Activated B cell treated with CpG ODN at 0.5 μM for 24 hours (primary cell): ENCODE data around the gene AKNA. TPM values are rescaled to one million over a fixed set of nuclear protein-coding genes. Genes with fewer than 3 reads are reported as not detected.

Source experiments
- ATAC-seq: fragments of 200-7000 bp; cut with Tn5 transposase; one replicate; pipeline ENCODE4 v1.10.0; 2021; ENCODE audit warnings: low read depth, mild to moderate bottlenecking, moderate library complexity
- CTCF ChIA-PET: fragments of 350-600 bp; sonication (Branson Sonifier 250); formaldehyde crosslinking; loops from one replicate; lab custom pipeline; 2021; ENCODE audit warnings: antibody characterized with exemption; lab: Charles Lee
- POLR2A ChIA-PET: fragments of 350-600 bp; sonication (Branson Sonifier 250); formaldehyde crosslinking; loops from one replicate; lab custom pipeline; 2021; ENCODE audit warnings: antibody characterized with exemption; lab: Charles Lee
- DNase-seq: peaks from one replicate; pipeline ENCODE4 v3.0.0; 2022
- H3K27ac Mint-ChIP-seq: one replicate; pipeline ENCODE4 v1.8.0; 2020; ENCODE audit warnings: mixed read lengths
- H3K27me3 Mint-ChIP-seq: one replicate; pipeline ENCODE4 v1.8.0; 2021; ENCODE audit warnings: mixed read lengths
- H3K36me3 Mint-ChIP-seq: one replicate; pipeline ENCODE4 v1.8.0; 2021; ENCODE audit warnings: low read depth, mixed read lengths
- H3K4me1 Mint-ChIP-seq: one replicate; pipeline ENCODE4 v1.8.0; 2021; ENCODE audit warnings: mixed read lengths
- H3K4me3 Mint-ChIP-seq: one replicate; pipeline ENCODE4 v1.8.0; 2020; ENCODE audit warnings: mild to moderate bottlenecking, mixed read lengths
- H3K9me3 Mint-ChIP-seq: one replicate; pipeline ENCODE4 v1.8.0; 2020; ENCODE audit warnings: mixed read lengths
- intact Hi-C: fragments of 100-400 bp; cut with micrococcal nuclease; formaldehyde crosslinking; loops from one replicate; pipeline ENCODE4 v1.15.1; 2024
- total RNA-seq: library from RNA; stranded (reverse); gene quantifications from 2 replicates; pipeline ENCODE4 v1.2.3, GENCODE V29; 2022
- TF ChIP-seq, protein P1 (sequence below): fragments of 200-600 bp; IDR thresholded peaks from one replicate; pipeline ENCODE4 v1.8.0; 2022; ENCODE audit warnings: antibody characterized with exemption, mild to moderate bottlenecking

The AKNA gene
- total RNA-seq, 1 donor from 2014 or later = 322 TPM

DNA sequence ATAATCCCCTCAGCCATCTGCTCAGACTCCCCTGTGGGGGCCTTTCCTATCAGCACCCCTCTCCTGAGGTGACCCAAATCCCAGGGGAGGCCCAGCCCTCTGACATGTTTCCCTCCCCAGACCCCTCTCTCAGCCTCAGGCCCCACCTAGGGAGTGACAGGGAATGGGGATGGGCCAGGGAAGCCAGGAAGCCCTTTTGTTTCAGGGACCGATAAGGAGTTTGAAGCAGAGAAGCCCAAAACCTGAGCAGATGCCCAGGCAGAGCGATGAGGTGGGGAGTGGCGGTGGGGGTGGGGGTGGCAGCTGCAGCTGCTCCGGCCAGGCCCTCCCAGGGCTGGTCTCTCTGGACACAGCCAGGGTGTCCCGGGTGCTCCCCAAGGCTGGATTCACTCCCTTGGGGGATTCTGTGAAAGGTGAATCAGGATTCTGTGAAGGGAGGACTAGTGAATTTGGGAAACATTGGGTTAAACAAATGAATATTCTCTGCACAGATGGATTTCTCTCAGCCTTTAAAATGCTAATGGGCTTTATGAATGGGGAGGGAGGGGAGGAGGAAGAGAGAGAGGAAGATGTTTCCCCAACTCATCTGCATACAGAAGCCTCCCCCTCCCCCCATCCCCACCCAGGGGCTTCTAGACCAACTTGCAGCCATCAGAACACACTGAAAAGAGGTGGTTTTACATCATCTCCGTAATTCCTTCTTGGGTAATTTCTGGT is 17.4 kb downstream of the AKNA start:
- Mint-ChIP-seq H3K36me3 (peaks cover 85% of the 10 kb centered on the region), H3K4me1 (peaks cover 98% of the 10 kb centered on the region), H3K9me3 (no peaks in the 10 kb centered on the region), H3K4me3 (peak overlapping the region; percentile 21), H3K27ac (peak overlapping the region; percentile 98), H3K27me3 (no peaks in the 10 kb centered on the region)
- ATAC-seq = no peak
- ChIA-PET CTCF (interaction anchor here (3.6 kb wide), 1 partner anchor 14 kb away, joined by 46 read pairs; the partner anchor contains the start of gene AKNA), POLR2A (interaction anchor here (0.6 to 15.2 kb wide), 3 partner anchors 17 to 22 kb away, joined by 5 to 913 read pairs (median 7); partner anchors contain the start of gene AKNA)
- intact Hi-C loops = no loop called here
- TF ChIP-seq, protein P1, sequence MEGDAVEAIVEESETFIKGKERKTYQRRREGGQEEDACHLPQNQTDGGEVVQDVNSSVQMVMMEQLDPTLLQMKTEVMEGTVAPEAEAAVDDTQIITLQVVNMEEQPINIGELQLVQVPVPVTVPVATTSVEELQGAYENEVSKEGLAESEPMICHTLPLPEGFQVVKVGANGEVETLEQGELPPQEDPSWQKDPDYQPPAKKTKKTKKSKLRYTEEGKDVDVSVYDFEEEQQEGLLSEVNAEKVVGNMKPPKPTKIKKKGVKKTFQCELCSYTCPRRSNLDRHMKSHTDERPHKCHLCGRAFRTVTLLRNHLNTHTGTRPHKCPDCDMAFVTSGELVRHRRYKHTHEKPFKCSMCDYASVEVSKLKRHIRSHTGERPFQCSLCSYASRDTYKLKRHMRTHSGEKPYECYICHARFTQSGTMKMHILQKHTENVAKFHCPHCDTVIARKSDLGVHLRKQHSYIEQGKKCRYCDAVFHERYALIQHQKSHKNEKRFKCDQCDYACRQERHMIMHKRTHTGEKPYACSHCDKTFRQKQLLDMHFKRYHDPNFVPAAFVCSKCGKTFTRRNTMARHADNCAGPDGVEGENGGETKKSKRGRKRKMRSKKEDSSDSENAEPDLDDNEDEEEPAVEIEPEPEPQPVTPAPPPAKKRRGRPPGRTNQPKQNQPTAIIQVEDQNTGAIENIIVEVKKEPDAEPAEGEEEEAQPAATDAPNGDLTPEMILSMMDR = no peak
- no peak for DNase-seq

DNA sequence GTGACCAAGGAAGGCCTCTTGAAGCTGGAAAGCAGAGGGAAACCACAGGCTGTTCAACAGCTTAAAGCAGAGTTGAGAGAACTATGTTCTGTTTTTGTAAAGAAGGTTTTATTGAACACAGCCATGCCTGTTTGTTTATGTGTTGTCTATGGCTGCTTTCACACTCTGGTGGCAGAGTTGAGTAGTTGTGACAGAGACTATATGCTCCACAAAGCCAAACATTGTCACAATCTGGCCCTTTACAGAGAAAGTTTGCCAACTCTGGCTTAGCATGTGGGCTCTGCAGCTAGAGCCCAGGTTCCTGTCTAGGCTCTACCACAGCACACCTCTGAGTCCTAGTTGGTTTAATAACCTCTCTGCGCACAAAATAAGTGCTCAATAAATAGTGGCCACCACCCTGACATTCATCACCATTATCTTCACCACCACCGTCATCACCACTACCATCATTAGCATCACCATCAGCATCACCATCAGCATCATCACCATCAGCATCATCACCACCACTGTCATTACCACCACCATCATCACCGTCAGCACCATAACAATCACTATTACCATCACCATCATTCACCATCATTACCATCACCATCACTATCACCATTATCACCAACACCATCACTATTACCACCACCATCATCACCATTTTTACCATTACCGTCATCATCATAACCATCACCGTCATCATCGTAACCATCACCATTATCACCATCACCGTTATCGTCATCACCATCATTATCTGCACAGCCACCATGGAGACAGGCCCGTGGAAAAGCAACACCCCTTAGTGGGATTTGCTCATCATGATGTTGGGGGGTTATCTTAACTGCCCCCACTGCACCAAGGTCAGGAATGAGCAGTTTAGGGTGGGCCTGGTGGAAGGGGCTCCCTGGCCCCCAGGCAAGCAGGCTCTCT is 18.3 kb downstream of the AKNA start:
- no peak for ATAC-seq
- Mint-ChIP-seq H3K27me3 (no peaks in the 10 kb centered on the region), H3K36me3 (peaks cover 84% of the 10 kb centered on the region), H3K27ac (peak overlapping the region; percentile 36), H3K9me3 (peaks cover 4% of the 10 kb centered on the region), H3K4me1 (peaks cover 97% of the 10 kb centered on the region), H3K4me3 (peak overlapping the region; percentile 4)
- CTCF ChIA-PET = interaction anchor here (0.8 to 1.9 kb wide), 3 partner anchors 18 to 277 kb away, joined by 3 to 9 read pairs (median 4); partner anchors contain the start of gene AKNA
- DNase-seq = no peak
- intact Hi-C loops = no loop called here
- TF ChIP-seq, protein P1 = no peak
- POLR2A ChIA-PET = interaction anchor here (0.5 to 15.2 kb wide), 4 partner anchors 16 to 560 kb away, joined by 4 to 913 read pairs (median 15); partner anchors contain the start of gene AKNA

DNA sequence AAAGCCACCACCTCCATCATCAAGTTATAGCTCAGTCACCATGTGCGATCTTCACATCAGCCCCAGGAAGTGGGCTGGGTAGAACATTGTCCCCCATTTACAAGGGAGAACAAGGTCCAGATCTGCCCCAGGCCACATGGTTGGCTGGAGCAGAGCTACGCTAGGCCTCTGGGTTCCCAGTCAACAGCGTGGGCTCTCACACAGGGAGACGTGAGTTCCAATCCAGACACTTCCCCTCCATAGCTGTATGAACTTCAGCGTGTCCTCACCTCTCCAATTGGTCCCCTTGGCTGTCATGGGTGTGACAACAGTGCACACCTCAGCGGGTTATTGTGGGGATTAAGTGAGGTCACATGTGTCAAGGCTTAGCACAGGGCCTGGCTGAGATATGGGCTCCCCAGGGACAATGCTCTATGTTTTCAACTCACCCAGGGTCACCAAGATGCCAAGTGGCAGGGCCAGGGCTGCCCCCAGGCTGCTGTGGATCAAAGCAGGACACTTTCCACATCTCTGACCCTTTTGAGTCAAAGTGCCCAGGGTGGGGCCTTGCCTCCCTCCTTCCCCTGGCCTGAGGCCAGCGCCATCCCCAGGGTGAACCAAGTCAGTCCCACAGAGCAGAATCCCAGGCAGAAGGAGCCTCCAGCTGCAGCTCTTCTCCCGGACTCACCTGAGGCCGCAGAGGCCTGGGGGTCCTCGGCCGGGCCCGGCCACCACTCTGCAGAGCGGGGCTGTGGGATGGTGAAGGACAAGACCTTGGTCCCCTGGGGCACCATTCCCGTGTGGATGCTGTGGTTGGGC is 19.8 kb downstream of the AKNA start:
- DNase-seq = no peak
- H3K4me1 Mint-ChIP-seq = peaks cover 97% of the 10 kb centered on the region
- POLR2A ChIA-PET = interaction anchor here (0.7 to 15.2 kb wide), 6 partner anchors 10 to 243 kb away, joined by 3 to 913 read pairs (median 4); partner anchors contain the start of genes AKNA, ATP6V1G1 and TMEM268
- H3K36me3 Mint-ChIP-seq = peaks cover 84% of the 10 kb centered on the region
- TF ChIP-seq, protein P1 = no peak
- H3K9me3 Mint-ChIP-seq = peaks cover 4% of the 10 kb centered on the region
- no peaks in the 10 kb centered on the region for H3K27me3 Mint-ChIP-seq
- ATAC-seq = no peak
- H3K4me3 Mint-ChIP-seq = peak overlapping the region; percentile 52
- CTCF ChIA-PET = interaction anchor here (1.0 to 2.1 kb wide), 4 partner anchors 18 to 38 kb away, joined by 4 to 12 read pairs (median 8); partner anchors contain the start of gene AKNA
- peak overlapping the region; percentile 91 for H3K27ac Mint-ChIP-seq
- intact Hi-C loops = no loop called here

DNA sequence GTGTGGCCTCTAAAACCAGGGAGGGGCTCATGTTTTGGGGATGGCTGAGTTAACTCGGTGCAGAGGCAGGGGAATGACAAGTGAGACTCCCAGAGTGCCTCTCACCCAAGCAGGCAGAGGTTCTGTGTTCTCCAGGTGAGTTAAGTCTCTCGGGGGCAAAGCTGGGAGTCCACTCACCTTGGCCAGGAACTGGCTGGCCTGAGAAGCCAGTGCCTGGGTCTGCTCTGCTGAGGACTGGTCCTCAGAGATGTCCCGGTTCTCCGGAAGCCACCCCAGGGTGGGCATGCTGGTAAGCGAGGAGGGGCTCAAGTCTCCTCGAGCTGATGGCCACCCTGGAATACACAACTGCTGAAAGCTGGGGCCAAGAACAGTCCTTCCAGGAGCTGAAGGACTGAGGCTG is 20.4 kb downstream of the AKNA start:
- ATAC-seq (no peak), DNase-seq (no peak)
- Mint-ChIP-seq H3K27me3 (no peaks in the 10 kb centered on the region), H3K4me1 (peaks cover 96% of the 10 kb centered on the region), H3K27ac (peak overlapping the region; percentile 91), H3K9me3 (peaks cover 4% of the 10 kb centered on the region), H3K4me3 (peak overlapping the region; percentile 69), H3K36me3 (peaks cover 89% of the 10 kb centered on the region)
- ChIA-PET POLR2A (interaction anchor here (0.9 to 15.2 kb wide), 4 partner anchors 11 to 220 kb away, joined by 4 to 913 read pairs (median 14); partner anchors contain the start of genes AKNA and ATP6V1G1), CTCF (interaction anchor here (1.3 to 2.1 kb wide), 4 partner anchors 18 to 23 kb away, joined by 3 to 12 read pairs (median 8); partner anchors contain the start of gene AKNA)
- TF ChIP-seq, protein P1 = no peak
- intact Hi-C loops = no loop called here
